Pulmonary artery endothelial cell (primary cell): ENCODE data around the gene S1PR3. TPM values are rescaled to one million over a fixed set of nuclear protein-coding genes. Genes with fewer than 3 reads are reported as not detected.

Experiments used
- DNase-seq: peaks from one replicate; pipeline ENCODE4 v3.0.0-alpha.2; 2011; ENCODE audit warnings: low read depth, low spot score
- total RNA-seq: library from RNA; depleted of rRNA; stranded (reverse); fragments of >200 nt; gene quantifications from 2 replicates; pipeline ENCODE4 v1.2.3, GENCODE V29; 2014

Gene S1PR3
- total RNA-seq, 1 donor from 2014 or later, result 22.4 TPM

- DNase-seq, result no peak
These were observed 45.1 kb downstream of the S1PR3 start for GRCh38 chr9:89036383-89036782.

- DNase-seq, result no peak
These were observed 45.6 kb downstream of the S1PR3 start for GRCh38 chr9:89036891-89037290.

GRCh38 chr9:89037346-89037745 is 46.1 kb downstream of the S1PR3 start:
- no peak for DNase-seq

GRCh38 chr9:89037891-89038290 is 46.6 kb downstream of the S1PR3 start:
- DNase-seq, result no peak

- DNase-seq, result no peak
These were observed 47.3 kb downstream of the S1PR3 start for GRCh38 chr9:89038382-89039103.

- DNase-seq, result no peak
These were observed 47.8 kb downstream of the S1PR3 start for GRCh38 chr9:89039104-89039465.

- DNase-seq, result no peak
These were observed 48.4 kb downstream of the S1PR3 start for GRCh38 chr9:89039664-89040063.

GRCh38 chr9:89042984-89043383 is 51.7 kb downstream of the S1PR3 start:
- DNase-seq, result no peak

GRCh38 chr9:89044104-89044503 is 52.8 kb downstream of the S1PR3 start:
- no peak for DNase-seq

- DNase-seq, result no peak
These were observed 53.6 kb downstream of the S1PR3 start for GRCh38 chr9:89044881-89045280.

- DNase-seq, result no peak
These were observed 55.6 kb downstream of the S1PR3 start for GRCh38 chr9:89046832-89047231.

- no peak for DNase-seq
These were observed 56.4 kb downstream of the S1PR3 start for GRCh38 chr9:89047667-89048066.

GRCh38 chr9:89048616-89049015 is 57.3 kb downstream of the S1PR3 start:
- DNase-seq, result no peak

GRCh38 chr9:89049646-89050045 is 58.4 kb downstream of the S1PR3 start:
- DNase-seq, result no peak

- no peak for DNase-seq
These were observed 60.3 kb downstream of the S1PR3 start for GRCh38 chr9:89051421-89052025.

- no peak for DNase-seq
These were observed 61.3 kb downstream of the S1PR3 start for GRCh38 chr9:89052470-89053097.

GRCh38 chr9:89053301-89053700 is 62.0 kb downstream of the S1PR3 start:
- DNase-seq, result no peak

Other genes starting within 250 kb of the S1PR3 start
- 6.3 and 10.8 TPM in 2 replicates for gene SHC3, start 187.3 kb downstream of the S1PR3 start, total RNA-seq